ENCODE data around the gene RAB44.

DNA sequence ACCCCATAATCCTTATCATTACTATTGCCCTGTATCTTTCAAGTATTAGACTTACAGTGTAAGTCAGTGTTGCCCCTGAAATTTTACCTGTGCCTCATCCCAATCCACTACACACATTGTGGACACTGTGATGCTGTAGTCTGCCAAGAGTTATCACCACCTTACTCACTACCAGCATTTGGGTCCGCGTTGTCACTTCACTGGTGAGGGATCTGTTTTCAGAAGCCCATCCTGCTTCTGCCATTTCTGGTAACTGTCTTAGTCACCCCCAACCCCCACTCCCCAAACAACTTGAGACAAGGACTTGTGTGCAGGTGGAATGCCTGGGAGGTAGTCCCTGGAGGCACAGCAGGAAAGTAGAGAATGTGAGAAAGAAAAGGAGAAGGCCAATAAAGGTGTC, 6.0 kb upstream of the RAB44 start:
- TF ChIP-seq NCOA1 (CRISPR knock-in tag; IDR thresholded peaks at IDR 0.05) (no peak), ZNF3 (CRISPR knock-in tag; IDR thresholded peaks at IDR 0.05) (no peak), SP140L (CRISPR knock-in tag; IDR thresholded peaks at IDR 0.05; ENCODE audit: borderline replicate concordance) (no peak)
- TF ChIP-seq, protein P1, sequence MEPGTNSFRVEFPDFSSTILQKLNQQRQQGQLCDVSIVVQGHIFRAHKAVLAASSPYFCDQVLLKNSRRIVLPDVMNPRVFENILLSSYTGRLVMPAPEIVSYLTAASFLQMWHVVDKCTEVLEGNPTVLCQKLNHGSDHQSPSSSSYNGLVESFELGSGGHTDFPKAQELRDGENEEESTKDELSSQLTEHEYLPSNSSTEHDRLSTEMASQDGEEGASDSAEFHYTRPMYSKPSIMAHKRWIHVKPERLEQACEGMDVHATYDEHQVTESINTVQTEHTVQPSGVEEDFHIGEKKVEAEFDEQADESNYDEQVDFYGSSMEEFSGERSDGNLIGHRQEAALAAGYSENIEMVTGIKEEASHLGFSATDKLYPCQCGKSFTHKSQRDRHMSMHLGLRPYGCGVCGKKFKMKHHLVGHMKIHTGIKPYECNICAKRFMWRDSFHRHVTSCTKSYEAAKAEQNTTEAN (CRISPR knock-in tag; conservative IDR thresholded peaks at IDR 0.05): no peak
